Measurements from ENCODE around the gene CEACAM18.
"Not testable (repeated sequence)": the region's sequence is repeated elsewhere in the genome, so short reads cannot be mapped to it uniquely, and the experiment has no call there.

CEACAM18 gene

DNA sequence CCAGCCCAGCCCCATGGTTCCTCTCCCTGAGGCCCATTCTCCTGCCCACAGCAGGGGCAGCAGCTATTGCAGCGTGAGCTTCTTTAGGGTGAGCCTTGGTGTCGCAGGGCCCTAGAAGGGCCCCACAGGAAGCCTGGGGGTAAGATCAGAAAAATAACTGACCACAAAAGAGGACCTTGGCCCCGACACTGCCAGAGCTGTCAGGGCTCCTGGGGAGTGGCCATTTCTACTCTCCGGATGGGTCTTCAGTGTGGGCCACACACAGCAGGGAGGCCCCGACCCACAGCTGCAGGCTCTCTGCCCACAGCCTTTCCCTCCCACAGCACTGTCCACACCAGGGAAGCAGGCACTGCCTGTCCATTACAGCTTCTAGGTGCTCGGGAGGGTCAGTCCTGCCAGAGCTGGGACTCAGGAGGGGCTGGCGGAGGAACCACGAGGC, 16.6 kb upstream of the CEACAM18 start:
- no peak for DNase-seq (ENCODE audit: low read depth)

DNA sequence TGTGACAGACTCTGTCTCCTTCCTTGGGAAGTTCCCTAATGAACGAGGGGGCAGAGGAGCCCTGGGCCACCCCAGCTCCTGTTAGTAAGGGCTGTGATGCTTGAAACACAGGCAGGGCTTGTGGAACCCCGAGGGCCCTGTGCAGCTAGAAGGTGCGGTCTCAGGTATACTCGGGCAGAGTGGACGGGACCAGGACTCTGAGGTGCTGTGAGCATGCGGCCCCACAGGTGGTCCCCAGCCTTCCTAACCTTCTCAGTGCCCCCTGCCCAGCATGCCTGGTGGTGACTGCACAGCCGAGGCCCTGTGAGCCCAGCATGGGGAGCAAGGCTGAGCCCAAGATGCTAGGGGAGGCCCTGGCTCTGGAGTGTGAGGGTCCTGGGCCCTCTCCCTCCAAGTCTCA, 16.1 kb upstream of the CEACAM18 start:
- no peak for DNase-seq (ENCODE audit: low read depth)

DNA sequence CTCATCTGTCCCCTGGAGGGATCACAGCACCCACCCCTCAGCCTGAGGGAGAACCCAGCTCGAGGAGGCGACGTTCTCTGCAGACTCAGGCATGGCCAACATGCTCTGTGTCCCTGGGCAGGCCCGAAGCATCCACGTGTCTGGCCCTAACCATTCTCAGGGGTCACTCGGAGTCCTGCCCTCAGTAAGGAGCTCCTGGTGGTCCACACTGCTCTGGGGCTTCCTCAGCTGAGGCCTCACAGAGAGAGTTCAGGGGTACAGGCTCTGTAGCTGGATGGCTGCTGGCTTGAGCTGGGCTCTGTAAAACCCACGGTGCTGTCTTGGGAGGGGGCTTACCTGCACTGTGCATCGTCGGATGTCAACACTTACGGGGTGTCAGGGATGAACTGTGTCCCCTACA, 15.7 kb upstream of the CEACAM18 start:
- DNase-seq (ENCODE audit: low read depth), result no peak

DNA sequence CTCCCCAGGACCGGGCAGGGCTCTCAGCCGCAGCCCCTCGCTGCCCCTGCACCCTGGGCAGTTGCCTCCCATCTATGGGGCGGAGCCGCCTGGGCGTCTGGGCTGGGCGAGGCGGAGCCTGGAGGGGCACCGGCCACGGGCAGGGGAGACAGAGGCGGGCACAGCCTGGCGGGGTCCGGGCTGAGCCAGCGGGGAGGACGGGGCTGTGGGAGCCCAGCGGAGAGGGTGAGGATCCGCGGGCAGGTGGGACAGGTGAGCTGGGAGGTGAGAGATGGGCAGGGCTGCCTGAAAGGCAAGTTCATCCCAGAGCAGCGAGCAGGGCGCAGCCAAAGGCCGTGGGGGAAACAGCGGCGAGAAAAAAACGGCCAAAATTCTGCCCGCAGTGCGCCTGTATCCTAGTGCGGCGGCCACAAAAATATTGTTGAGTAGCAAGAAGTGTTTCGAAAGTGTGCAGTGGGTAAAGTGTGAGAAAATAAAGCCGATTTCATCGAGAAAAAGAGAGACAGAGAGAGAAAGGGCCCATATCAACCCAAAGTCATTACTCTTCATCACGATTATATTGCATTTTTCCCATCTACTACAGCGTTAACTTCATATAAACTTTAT, 14.3 kb upstream of the CEACAM18 start:
- DNase-seq (ENCODE audit: low read depth), result not testable (repeated sequence)

DNA sequence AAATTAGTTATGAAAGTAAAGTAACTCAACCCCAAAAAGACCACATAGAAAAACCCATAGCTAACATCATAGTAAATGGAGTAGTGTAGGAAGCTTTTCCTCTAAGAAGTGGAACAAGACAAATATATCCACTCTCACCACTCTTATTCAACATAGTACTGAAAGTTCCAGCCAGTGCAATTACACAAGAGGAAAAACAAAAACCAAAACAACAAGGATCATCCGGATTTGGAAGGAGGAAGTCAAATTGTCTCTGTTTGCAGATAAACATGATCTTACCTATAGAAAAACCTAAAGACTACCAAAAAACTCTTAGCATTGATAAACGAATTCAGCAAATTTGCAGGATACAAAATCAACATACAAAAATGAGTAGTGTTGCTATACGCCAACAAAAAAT, 11.6 kb upstream of the CEACAM18 start:
- no peak for DNase-seq (ENCODE audit: low read depth)

DNA sequence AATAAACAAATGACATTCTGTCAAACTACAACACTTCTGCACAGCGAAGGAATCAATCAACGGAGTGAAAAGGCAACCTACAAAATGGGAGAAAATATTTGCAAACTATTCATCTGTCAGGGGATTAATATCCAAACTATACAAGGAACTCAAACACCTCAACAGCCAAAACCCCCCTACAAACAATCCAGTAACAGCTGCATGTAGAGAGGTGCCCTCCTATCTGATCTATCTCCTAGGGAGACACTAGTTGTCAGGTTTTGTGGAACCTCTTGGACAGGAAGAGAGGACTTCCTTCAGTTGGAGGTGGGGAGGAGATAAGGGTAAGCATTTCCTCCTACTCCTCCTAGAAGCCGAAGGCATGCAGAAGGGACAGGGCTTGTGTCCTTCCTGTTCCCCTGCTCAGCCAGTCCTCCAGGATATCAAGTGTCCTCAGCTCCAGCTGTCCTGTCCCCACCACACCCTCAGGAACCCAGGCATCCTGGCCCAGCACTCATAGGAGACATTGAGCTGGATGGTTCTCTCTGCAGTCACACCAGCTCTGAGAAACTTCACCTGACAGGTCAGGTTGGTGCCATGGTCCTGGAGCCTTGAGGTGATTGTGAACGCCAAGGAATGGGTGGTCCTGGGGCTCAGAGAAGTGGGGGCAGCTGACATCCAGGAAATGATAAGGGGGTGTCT, 10.3 kb upstream of the CEACAM18 start:
- no peak for DNase-seq (ENCODE audit: low read depth)

DNA sequence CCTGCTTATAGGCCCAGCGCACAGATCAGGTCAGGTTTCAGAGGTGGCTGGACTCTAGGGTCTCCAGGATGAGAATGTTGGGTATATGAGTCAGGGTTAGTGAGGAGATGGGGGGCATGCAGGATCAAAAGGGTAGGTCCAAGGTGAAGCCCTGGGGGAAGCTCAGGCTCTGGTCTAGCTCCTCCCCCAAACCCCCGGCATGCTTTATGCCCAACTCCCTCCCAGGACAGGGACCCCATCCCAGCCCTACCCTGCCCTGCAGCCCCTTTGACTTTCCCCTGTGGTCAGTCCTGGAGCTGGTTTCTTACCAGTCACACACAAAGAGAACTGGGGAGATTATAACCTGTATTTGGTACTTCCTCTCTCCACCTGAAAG, 9.8 kb upstream of the CEACAM18 start:
- no peak for DNase-seq (ENCODE audit: low read depth)

DNA sequence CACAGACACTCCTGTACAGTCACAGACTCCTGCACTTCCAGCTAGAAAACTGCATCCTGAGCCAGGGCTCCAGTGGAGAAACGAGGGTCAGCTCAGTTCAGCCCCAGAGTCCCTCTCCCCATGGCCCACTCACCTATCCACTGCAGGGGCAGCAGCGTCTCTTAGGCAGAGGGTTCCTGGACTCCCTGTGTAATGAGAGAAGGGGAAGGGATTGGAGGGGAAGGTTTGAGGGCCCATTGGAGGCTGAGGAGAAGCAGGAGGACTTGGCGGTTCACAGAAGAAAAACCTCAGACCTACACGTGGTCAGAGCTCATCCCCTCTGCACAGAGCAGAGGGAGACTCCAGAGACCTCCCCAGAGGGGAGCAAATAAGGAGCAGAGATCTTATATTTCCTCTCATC, 9.2 kb upstream of the CEACAM18 start:
- DNase-seq (ENCODE audit: low read depth), result no peak

DNA sequence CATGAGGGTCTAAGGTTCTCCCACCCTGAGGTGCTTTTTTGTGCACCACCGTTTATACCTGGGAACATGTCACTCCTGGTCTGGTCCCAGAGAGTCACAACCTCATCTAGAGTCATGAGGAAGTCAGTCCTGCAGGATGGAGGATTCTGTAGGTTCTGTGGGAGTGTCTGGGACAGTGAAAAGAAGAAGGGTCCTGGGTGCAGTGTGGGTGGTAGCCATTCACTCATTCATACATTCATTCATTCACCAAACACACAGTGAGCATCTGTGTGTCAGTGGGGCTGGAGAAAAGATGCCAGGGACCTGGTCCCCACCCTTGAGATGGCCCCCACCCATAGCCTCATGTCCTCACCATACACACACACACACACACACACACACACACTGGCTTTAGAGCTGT, 8.7 kb upstream of the CEACAM18 start:
- no peak for DNase-seq (ENCODE audit: low read depth)

DNA sequence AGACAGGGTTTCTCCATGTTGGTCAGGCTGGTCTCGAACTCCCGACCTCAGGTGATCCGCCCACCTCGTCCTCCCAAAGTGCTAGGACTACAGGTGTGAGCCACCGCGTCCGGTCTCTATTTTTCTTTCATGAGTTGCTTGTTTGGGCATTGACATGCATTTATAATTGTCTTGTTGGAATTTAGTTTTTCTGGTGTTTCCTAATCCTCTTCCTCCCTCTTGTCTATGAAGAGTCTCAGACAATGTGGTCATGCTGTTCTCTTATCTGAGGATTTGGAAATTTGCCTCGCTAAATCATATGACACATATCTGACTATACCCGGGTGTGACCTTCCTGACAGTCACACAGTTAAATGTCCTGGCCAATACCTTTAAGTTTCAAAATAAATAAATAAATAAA, 7.4 kb upstream of the CEACAM18 start:
- DNase-seq (ENCODE audit: low read depth), result no peak

DNA sequence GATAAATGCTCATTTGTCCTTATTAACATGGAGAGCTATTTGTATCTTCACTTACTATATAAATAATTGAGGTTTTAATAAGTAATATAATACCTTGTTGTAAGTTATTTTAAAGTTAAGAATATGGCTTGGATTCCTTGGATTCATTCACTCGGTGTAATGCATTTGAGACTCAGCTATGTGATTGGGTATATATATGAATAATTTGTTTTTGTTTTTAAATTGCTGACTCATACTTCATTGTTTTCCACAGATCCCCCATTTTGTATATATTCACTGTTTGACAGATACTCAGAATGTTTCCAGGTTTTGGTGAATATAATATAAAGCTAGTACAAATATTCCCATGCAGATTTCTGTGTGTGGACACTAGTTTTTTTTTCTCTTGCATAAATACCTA, 6.8 kb upstream of the CEACAM18 start:
- DNase-seq (ENCODE audit: low read depth), result no peak

DNA sequence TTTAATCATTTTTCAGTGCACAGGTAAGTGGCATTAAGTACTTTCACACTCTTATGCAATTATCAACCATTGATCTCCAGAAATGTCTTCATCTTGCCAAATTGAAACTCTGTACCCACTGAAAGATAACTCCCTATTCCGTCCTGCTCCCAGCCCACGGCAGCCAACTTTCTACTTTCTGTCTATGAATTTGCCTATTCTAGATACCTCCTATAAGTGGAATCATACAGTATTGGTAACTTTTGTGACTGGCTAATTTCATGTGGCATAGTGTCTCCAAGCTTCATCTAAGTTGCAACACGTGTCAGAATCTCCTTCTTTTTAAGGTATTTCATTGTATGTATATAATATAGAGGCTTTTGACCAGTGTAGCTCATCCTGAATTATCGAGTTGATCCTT, 5.7 kb upstream of the CEACAM18 start:
- no peak for DNase-seq (ENCODE audit: low read depth)

DNA sequence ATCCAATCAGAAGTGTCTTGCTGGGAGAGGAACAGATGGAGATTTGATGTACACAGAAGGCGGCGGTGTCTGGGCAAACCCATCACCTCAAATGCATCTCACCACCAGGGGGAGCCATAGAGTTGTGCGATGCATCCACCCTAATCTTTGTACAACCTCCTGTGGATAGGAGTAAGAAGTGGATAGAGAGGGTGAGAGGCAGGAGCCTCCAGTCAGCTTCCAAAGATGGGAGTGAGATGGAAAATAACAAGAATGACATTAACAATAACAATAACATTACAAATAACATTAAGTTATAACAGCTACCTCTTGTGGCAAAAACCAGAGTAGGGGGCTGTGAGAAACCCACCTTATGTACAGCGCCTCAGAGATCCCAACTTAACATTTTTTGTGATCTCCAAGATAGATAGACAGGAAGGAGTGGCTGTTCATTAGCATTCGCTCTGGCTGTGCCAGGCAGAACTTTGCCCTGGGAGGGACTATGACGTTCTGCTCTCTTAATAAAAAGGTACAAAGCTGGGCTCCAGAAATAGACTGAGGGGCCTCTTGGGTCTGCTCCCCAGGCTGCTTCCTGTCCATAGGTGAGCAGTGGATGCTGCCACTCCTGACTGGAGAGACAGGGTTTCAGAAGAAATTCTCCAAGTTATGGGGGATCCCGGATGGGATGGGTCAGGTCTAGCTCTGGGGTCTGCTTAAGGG, 5.2 kb upstream of the CEACAM18 start:
- DNase-seq (ENCODE audit: low read depth), result peak; percentile 52

DNA sequence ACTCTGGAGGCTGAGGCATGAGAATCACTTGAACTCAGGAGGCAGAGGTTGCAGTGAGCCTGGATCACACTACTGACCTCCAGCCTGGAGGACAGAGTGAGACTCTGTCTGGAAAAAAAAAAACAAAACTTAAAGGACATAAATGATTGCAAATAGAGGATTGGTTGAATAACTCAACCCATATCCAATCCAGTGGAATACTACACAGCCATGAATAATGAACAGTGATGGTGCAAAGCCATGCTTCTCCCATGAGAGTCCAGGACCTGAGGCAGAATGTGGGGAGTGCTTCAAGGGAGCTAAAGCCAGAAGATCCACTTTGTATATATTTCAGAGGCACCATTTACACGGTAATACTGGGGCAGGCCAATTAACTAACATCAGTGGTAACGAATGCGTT, 2.2 kb upstream of the CEACAM18 start:
- DNase-seq (ENCODE audit: low read depth), result no peak

DNA sequence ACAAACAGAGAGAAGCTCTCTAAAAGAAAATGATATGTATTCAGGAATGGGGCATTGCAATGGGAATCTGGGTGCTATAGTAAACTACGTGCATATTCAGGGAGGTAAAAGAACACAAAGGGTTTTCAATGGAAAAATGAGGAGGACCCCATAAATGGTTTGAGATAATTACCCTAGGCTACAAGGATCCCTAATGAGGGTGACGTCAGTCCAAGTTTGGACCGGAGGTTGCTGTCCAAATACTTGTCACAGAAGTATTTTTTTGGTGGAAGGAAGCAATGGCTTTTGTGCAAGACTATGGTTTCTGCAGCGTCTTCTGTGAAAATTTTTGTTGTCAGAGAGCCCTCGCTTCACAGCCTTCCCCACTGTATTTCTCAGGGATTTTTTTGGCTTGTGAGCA, 995 bp upstream of the CEACAM18 start:
- DNase-seq (ENCODE audit: low read depth), result no peak

DNA sequence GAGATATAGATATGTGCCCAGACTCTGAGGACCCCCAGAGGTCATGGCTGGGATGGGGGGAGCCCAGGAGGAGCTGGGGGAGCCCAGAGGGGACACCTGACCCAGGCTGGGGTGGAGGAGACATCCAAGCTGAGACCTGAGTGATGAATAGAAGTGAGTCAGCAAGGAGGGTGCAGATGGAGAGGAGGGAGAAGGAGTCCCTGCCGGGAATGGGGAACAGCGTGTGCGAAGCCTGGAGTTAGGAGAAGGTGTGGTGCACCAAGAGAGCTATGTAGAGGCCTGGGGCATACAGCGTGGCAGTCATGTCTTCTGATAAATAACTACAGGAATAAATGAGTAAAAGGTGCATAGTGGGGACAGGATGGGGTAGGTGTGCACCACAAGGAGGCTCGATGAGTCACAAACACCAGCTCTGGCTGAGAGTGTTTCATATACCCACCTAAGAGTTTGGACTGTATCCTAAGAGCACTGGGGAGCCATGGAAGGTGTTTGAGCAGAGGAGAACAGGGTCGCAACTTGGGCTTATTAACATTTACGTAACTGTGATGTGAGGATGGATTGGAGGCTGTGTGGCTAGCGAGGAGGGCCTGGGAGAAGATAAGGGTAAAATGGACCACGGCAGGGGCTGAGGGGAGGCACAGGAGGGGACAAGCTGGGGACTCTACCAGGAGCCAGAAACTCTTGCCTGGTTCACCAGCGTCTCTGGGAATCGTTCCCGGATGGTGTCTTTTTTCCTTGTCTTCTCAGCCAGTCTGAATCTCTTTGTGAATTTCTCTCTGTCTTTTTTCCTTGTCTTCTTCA, 1.4 kb downstream of the CEACAM18 start:
- no peak for DNase-seq (ENCODE audit: low read depth)

DNA sequence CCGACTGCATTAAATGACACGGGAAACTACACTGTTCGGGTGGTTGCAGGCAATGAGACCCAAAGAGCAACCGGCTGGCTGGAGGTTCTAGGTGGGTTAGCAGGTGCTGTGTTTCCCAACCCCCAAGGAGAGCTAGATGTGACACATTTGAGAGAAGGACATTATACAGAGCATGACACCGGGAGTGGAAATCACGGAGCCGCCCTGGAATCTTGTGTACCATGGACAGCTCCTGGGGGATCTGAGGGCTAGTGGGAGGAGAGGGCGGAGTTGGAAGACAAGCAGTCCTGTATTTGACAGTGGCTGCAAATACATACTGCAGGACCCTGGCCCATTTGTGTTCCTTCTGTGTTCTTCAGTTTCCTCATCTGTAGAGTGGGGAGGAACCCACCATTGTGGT, 2.3 kb downstream of the CEACAM18 start:
- DNase-seq (ENCODE audit: low read depth), result no peak

DNA sequence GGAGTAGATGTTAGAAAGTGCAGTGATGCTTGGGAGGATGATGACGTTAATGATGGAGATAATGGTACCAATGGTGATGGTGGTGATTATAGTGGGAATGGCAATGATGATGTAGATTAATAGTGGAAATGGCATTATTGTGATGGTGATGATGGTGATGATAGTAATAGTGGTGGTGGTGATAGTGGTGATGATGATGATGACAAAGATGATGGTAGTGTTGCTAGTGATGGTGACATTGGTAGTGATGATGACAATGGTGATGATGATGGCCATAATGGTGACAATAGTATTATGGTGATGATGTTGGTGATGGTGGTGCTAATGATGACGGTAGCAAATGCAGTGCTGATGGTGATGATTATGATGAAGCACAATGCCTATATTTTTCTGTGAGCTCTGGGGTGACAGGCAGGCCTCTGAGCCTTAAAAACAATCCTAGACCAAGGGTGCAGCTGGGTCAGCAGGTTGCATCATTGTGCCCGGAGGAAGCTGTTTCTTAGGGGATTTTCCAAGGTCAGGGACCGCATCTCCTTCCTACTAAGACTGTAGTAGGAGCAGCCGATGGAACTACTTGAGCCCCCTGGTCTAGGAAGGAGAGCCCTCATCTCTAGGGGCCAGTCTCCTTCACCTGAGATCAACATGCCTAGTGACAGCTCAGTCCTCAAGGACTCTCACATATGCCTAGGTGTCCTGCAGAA, 7.8 kb downstream of the CEACAM18 start:
- no peak for DNase-seq (ENCODE audit: low read depth)

DNA sequence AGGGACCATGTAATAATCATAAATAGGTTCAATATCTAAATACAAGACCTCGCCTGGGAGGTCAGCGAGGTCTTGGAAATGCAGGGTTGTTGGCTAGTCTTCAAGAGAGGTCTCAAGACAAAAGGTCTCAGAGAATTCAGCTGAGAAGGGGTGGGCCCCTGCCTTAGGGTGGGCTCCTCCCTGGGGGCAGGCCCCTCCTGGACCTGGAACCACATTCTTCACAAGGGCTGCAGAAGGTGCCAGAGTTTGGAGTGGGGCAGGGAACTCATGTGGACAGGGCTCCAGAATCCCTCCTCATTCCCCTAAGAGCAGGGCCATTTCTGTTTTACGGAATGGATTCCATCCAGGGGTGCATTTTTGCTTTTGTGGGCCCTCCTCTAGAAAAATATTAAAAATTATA, 10.2 kb downstream of the CEACAM18 start:
- DNase-seq (ENCODE audit: low read depth), result no peak

DNA sequence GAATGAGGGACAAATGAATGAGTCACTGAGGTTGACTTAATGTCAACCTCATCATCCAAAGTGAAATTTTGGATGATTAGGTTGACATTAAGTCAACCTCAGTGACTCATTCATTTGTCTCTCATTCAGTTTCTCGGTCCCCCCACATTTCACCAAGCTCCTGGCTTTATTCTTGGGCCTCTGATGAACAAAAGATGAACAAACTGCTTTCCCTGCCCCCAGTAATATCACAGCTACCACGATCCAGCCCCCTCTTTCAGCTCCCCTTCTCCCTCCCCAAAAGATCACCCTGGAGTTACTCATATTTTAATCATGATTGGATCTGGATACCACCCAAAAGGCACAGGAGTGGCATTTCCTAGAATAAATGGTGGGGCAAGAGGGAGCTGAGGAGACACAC, 10.8 kb downstream of the CEACAM18 start:
- DNase-seq (ENCODE audit: low read depth), result no peak

DNA sequence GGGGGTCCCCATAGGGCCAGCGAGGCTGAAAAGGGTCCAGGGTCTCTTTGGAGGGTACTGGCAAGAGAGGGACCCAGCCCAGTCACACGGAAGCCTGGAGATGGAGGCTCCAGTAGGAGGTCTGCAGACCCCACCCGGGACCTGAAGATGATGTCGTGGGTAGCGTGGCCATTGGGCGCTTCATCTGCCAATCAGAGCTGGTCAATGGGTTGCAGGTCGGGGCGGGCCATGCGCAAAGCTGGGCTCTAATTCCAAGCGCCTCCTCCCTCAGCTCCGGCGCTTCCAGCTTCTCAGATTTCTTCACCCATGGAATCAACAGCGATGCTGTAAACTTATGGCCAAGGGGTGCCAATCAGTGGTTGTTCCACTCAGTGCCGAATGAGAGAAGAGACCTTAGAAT, 12.3 kb downstream of the CEACAM18 start:
- DNase-seq (ENCODE audit: low read depth), result no peak

DNA sequence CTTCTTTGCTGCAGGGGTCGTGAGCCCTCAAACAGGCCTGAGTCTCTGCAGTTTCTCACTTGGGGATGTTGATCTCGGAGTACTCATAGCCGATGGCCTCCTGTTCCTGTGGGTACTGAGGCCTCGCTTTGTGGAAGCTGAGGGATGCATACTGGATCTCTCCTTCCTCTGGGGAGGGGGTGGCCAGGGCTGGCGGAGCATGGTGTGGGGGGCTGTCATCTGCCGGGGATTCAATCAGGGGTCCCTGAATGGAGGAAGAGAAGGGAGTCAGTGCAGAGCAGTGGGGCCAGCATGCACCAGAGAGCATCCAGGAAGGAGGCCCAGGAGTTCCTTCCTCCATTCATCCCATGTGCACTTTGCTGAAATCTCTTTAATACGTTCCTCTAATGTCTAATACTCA, 13.2 kb downstream of the CEACAM18 start:
- DNase-seq (ENCODE audit: low read depth), result no peak

All from stromal cell of bone marrow (primary cell).